GM20000 (cell line): ENCODE data around the gene ANKRD44.
"Not testable (repeated sequence)": the region's sequence is repeated elsewhere in the genome, so short reads cannot be mapped to it uniquely, and the experiment has no call there.

ENCODE experiments used
- DNase-seq: peaks from one replicate; pipeline ENCODE4 v3.0.0; 2012; ENCODE audit warnings: low spot score
- TF ChIP-seq, protein P1 (sequence below): IDR thresholded peaks from 2 replicates; pipeline ENCODE4 v1.5.1; 2012; ENCODE audit warnings: mild to moderate bottlenecking, control low read depth; ENCODE audit errors: extremely low read depth, missing control alignments

Gene ANKRD44

DNA sequence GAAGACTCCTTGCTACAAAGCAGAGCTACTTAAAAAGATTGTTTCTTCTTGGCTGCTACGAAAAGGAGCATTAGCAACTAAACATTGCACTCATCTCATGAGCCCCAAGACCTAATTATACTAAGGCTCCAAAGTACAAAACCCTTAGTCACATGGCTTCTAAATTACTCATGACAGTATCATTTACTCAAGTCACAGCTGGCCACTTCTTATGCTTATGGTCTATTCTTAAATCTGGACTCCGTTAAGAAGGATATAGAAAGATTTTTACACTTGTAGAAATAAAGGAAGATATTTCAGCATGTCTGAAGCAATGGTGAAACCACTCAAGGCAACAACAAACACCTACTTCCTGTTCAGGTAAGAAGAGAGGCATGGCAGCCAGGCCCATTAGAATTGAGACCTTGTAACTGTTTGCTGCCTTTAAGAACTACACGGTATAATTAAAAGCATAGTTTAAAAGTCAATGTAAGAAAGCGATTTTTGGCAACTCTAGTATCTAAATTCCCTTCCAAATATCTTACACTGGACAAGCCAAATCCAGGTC lies 12.7 kb downstream of the ANKRD44 start:
- TF ChIP-seq, protein P1, sequence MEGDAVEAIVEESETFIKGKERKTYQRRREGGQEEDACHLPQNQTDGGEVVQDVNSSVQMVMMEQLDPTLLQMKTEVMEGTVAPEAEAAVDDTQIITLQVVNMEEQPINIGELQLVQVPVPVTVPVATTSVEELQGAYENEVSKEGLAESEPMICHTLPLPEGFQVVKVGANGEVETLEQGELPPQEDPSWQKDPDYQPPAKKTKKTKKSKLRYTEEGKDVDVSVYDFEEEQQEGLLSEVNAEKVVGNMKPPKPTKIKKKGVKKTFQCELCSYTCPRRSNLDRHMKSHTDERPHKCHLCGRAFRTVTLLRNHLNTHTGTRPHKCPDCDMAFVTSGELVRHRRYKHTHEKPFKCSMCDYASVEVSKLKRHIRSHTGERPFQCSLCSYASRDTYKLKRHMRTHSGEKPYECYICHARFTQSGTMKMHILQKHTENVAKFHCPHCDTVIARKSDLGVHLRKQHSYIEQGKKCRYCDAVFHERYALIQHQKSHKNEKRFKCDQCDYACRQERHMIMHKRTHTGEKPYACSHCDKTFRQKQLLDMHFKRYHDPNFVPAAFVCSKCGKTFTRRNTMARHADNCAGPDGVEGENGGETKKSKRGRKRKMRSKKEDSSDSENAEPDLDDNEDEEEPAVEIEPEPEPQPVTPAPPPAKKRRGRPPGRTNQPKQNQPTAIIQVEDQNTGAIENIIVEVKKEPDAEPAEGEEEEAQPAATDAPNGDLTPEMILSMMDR = no peak
- no peak for DNase-seq

GRCh38 chr2:197297266-197297665 lies 13.3 kb downstream of the ANKRD44 start:
- TF ChIP-seq, protein P1 = no peak
- DNase-seq = no peak

GRCh38 chr2:197296835-197297234 lies 13.7 kb downstream of the ANKRD44 start:
- TF ChIP-seq, protein P1 = no peak
- no peak for DNase-seq

DNA sequence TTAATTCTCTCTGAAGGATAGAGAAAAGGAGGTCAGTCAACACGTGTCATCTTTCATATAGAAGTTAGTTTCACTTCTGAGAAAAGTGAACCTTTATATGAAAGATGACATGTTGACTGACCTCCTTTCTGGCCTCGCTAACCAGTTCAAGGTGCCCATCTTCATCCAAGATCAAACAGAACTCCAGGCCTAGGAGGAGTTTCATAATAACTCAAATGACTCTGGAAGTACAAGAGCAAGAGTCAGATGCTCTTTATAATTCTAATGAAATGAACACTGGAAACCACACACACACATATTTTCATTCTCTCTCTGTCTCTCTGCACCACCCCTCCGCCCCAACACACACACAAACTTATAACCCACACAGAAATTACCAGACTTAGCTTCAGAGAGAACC lies 16.3 kb downstream of the ANKRD44 start:
- no peak for DNase-seq
- TF ChIP-seq, protein P1 = no peak

GRCh38 chr2:197293252-197294007 lies 17.1 kb downstream of the ANKRD44 start:
- DNase-seq = no peak
- TF ChIP-seq, protein P1 = no peak

GRCh38 chr2:197292619-197293018 lies 18.0 kb downstream of the ANKRD44 start:
- TF ChIP-seq, protein P1 = no peak
- no peak for DNase-seq

- not testable (repeated sequence) for DNase-seq
Observed at GRCh38 chr2:197287596-197287932, 23.0 kb downstream of the ANKRD44 start.
